OCI-LY7 (cell line): Measurements from ENCODE around the gene PLPPR1. TPM values are rescaled to one million over a fixed set of nuclear protein-coding genes. Genes with fewer than 3 reads are reported as not detected.

Experiments used
- BruUV-seq: library from RNA; stranded (reverse); fragments of 400-500 nt; replicated peaks from 2 replicates; lab custom pipeline; 2021; lab: Mats Ljungman, UMichigan
- CTCF ChIA-PET: fragments of 300-600 bp; sonication (Branson Sonifier 250); formaldehyde crosslinking; loops from one replicate; lab custom pipeline; 2022; ENCODE audit warnings: antibody characterized with exemption; ENCODE audit not compliant: unreplicated experiment; lab: Charles Lee
- POLR2A ChIA-PET: fragments of 300-600 bp; sonication (Branson Sonifier 250); formaldehyde crosslinking; loops from one replicate; lab custom pipeline; 2022; ENCODE audit warnings: antibody characterized with exemption; lab: Charles Lee
- DNase-seq: peaks from one replicate; pipeline ENCODE4 v3.0.0-alpha.2; 2015; ENCODE audit warnings: low spot score
- H2AFZ ChIP-seq: fragments of 200-600 bp; sonication (generic), shearing (Covaris generic); 2 replicates; pipeline ENCODE4 v1.6.1; 2014; ENCODE audit warnings: mild to moderate bottlenecking, antibody characterized with exemption, low read length, moderate library complexity
- H3K27ac ChIP-seq: fragments of 200-600 bp; sonication (generic); 2 replicates; pipeline ENCODE4 v1.5.1; 2014; ENCODE audit warnings: mixed run types, low read depth, mild to moderate bottlenecking, moderate library complexity, low read length, inconsistent platforms; ENCODE audit not compliant: poor library complexity, severe bottlenecking
- H3K36me3 ChIP-seq: fragments of 200-600 bp; sonication (generic); 2 replicates; pipeline ENCODE4 v1.6.1; 2014; ENCODE audit warnings: mild to moderate bottlenecking, antibody characterized with exemption, low read length, moderate library complexity, mixed read lengths; ENCODE audit not compliant: insufficient read depth
- H3K4me1 ChIP-seq: fragments of 200-600 bp; sonication (generic); 2 replicates; pipeline ENCODE4 v1.5.1; 2014; ENCODE audit warnings: mild to moderate bottlenecking, low read length; ENCODE audit not compliant: insufficient read depth, poor library complexity, severe bottlenecking
- H3K4me2 ChIP-seq: fragments of 200-600 bp; sonication (generic); 2 replicates; pipeline ENCODE4 v1.6.1; 2014; ENCODE audit warnings: mild to moderate bottlenecking, low read length
- H3K4me3 ChIP-seq: fragments of 200-600 bp; sonication (generic); 2 replicates; pipeline ENCODE4 v1.5.1; 2014; ENCODE audit warnings: mild to moderate bottlenecking, low read depth, low read length; ENCODE audit not compliant: poor library complexity, severe bottlenecking
- H3K79me2 ChIP-seq: fragments of 200-600 bp; sonication (generic); 2 replicates; pipeline ENCODE4 v1.6.1; 2016; ENCODE audit warnings: low read depth, mild to moderate bottlenecking, low read length, moderate library complexity, mixed read lengths; ENCODE audit not compliant: insufficient read depth
- H3K9me2 ChIP-seq: fragments of 200-600 bp; sonication (generic); 2 replicates; pipeline ENCODE4 v1.6.1; 2016; ENCODE audit warnings: mild to moderate bottlenecking, low read length, mixed read lengths; ENCODE audit not compliant: insufficient read depth
- H3K9me3 ChIP-seq: fragments of 200-600 bp; sonication (generic); 2 replicates; pipeline ENCODE4 v1.6.1; 2014; ENCODE audit warnings: mild to moderate bottlenecking, mixed run types, low read length, mixed read lengths
- H4K20me1 ChIP-seq: fragments of 200-600 bp; sonication (generic); 2 replicates; pipeline ENCODE4 v1.6.1; 2014; ENCODE audit warnings: mild to moderate bottlenecking, antibody characterized with exemption, low read length, moderate library complexity, mixed read lengths; ENCODE audit not compliant: insufficient read depth
- EZH2phosphoT487 ChIP-seq: fragments of 200-600 bp; sonication (generic); IDR thresholded peaks from 2 replicates; pipeline ENCODE4 v1.6.1; 2018; ENCODE audit warnings: low read depth, borderline replicate concordance, mild to moderate bottlenecking, mixed run types, antibody characterized with exemption, low read length, moderate library complexity, mixed read lengths
- intact Hi-C: fragments of 100-400 bp; cut with micrococcal nuclease; formaldehyde crosslinking; loops from one replicate; pipeline ENCODE4 v1.10.0; 2022; ENCODE audit not compliant: unreplicated experiment
- total RNA-seq, 2 experiments: library from RNA; depleted of rRNA in 1 of 2; stranded (reverse); fragments of >200 nt in 1 of 2; shearing (Covaris generic) in 1 of 2; gene quantifications; 2 replicates each; pipeline ENCODE4 v1.2.3, GENCODE V29; 2014 to 2022
- TF ChIP-seq, protein P1 (sequence below): fragments of 200-600 bp; sonication (generic); conservative IDR thresholded peaks from 2 replicates; pipeline ENCODE4 v1.5.1; 2014; ENCODE audit warnings: mild to moderate bottlenecking, antibody characterized with exemption, low read length, moderate library complexity, mixed read lengths

PLPPR1 gene
- total RNA-seq, 2 experiments from 2014 or later = not detected

GRCh38 chr9:101229606-101230005, 201.1 kb downstream of the PLPPR1 start:
- CTCF ChIA-PET = no interaction called here

DNA sequence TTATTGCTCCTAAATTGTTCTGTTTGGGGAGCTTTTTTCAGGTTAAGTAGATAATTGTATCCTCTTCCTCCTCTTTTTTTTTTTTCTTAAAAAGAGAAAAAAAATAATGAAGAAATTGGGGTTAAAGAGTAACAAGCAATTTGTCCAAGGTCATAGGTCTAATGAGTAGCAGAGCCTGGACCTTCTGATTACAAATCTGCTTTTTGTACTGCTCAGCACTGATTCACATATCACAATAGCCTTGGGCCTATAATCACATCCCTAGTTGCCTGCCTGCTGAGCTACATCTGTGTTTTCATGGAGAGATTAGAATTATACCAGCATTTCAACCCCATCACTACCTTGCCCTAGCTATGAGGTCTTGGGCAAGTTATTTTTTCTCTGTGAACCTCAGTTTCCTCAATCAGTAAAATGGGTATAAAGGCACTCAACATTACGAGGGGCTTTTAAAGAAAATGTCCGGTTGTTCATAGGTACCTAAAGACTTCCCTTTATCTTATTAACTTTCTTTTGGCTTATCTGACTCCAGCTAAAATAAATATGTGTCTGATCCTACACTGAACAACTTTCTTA, 204.0 kb downstream of the PLPPR1 start:
- no peak overlapping the region for H3K27ac ChIP-seq
- H3K79me2 ChIP-seq = no peaks in the 10 kb centered on the region
- no TSS peak for BruUV-seq
- intact Hi-C loops = no loop called here
- CTCF ChIA-PET = no interaction called here
- POLR2A ChIA-PET = interaction anchor here (0.7 kb wide), 1 partner anchor 995 kb away, joined by 4 read pairs; no protein-coding TSS in a partner anchor
- H3K4me2 ChIP-seq = no peak overlapping the region
- TF ChIP-seq, protein P1, sequence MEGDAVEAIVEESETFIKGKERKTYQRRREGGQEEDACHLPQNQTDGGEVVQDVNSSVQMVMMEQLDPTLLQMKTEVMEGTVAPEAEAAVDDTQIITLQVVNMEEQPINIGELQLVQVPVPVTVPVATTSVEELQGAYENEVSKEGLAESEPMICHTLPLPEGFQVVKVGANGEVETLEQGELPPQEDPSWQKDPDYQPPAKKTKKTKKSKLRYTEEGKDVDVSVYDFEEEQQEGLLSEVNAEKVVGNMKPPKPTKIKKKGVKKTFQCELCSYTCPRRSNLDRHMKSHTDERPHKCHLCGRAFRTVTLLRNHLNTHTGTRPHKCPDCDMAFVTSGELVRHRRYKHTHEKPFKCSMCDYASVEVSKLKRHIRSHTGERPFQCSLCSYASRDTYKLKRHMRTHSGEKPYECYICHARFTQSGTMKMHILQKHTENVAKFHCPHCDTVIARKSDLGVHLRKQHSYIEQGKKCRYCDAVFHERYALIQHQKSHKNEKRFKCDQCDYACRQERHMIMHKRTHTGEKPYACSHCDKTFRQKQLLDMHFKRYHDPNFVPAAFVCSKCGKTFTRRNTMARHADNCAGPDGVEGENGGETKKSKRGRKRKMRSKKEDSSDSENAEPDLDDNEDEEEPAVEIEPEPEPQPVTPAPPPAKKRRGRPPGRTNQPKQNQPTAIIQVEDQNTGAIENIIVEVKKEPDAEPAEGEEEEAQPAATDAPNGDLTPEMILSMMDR = no peak
- TF ChIP-seq EZH2phosphoT487 = no peak
- DNase-seq = no peak
- H3K9me3 ChIP-seq = no peaks in the 10 kb centered on the region
- no peaks in the 10 kb centered on the region for H3K36me3 ChIP-seq
- H4K20me1 ChIP-seq = no peaks in the 10 kb centered on the region
- no peaks in the 10 kb centered on the region for H3K9me2 ChIP-seq
- no peaks in the 10 kb centered on the region for H3K4me1 ChIP-seq
- no peak overlapping the region for H2AFZ ChIP-seq
- no peak overlapping the region for H3K4me3 ChIP-seq

More at GRCh38 chr9:101229606-101230005, 201.1 kb downstream of the PLPPR1 start:
- intact Hi-C loops = no loop called here
- Histone ChIP-seq H3K9me3 (no peaks in the 10 kb centered on the region), H2AFZ (no peak overlapping the region), H4K20me1 (no peaks in the 10 kb centered on the region), H3K4me1 (no peaks in the 10 kb centered on the region), H3K79me2 (no peaks in the 10 kb centered on the region), H3K36me3 (no peaks in the 10 kb centered on the region), H3K4me3 (no peak overlapping the region), H3K4me2 (no peak overlapping the region), H3K9me2 (no peaks in the 10 kb centered on the region), H3K27ac (no peak overlapping the region)
- TF ChIP-seq, protein P1 = no peak
- TF ChIP-seq EZH2phosphoT487 = no peak
- POLR2A ChIA-PET = interaction anchor here (0.6 kb wide), 1 partner anchor 613 kb away, joined by 4 read pairs; no protein-coding TSS in a partner anchor
- BruUV-seq = no TSS peak
- no peak for DNase-seq

- Histone ChIP-seq H4K20me1 (no peaks in the 10 kb centered on the region), H3K27ac (no peak overlapping the region), H3K4me2 (no peak overlapping the region), H2AFZ (no peak overlapping the region), H3K36me3 (no peaks in the 10 kb centered on the region), H3K79me2 (no peaks in the 10 kb centered on the region), H3K4me3 (no peak overlapping the region), H3K9me2 (no peaks in the 10 kb centered on the region), H3K9me3 (no peaks in the 10 kb centered on the region), H3K4me1 (no peaks in the 10 kb centered on the region)
- CTCF ChIA-PET = no interaction called here
- POLR2A ChIA-PET = no interaction called here
- DNase-seq = peak; percentile 4
- intact Hi-C loops = no loop called here
- no TSS peak for BruUV-seq
- TF ChIP-seq, protein P1 = peak; percentile 68
- TF ChIP-seq EZH2phosphoT487 = no peak
Measured at GRCh38 chr9:101235105-101235866, 206.8 kb downstream of the PLPPR1 start.
